Measurements from ENCODE around the gene TIMM22. TPM values are rescaled to one million over a fixed set of nuclear protein-coding genes. Genes with fewer than 3 reads are reported as not detected.

The TIMM22 gene
- total and polyA plus RNA-seq, 2 of the 13 experiments (the other 11 are each of a cell fraction or from before 2014, with no cell fraction given), result 6.2 to 15.5 TPM

DNA sequence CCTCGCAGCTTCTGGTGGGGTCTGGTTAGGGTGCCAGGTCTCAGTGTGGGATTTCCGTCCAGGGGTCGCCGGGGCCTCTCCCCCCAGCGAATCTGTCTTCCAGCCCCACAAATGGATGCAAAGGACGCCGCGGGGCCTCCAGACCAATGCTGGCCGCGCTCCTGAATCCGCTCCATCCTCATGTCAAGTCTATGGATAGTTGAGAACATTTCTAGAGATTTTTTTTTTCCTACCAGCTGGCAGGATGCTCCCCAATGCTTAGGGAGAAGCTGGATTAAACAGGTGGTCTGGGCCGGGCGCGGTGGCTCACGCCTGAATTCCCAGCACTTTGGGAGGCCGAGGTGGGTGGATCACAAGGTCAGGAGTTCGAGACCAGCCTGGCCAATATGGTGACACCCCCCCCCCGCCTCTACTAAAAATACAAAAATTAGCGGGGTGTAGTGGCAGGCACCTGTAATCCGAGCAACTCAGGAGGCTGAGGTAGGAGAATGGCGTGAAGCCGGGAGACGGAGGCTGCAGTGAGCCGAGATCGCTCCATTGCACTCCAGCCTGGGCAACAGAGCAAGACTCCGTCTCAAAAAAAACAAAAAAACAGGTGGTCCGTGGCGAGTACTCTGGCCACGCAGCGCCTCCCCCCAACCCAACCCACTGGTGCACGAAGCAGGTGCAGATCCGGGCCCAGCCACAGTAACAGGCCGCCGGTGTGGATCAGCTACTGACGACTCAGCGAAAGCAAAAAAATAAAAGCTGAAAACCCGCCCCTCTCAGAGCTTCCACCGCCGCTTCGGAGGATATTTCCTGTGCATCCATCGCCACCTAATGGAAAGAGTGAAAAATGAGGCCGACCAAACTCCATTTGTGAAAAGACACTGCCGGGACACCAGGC is 16.3 kb upstream of the TIMM22 start:
- peak; percentile 70 for ATAC-seq
- peak overlapping the region; percentile 84 for H3K4me2 ChIP-seq (ENCODE audit: low read depth, low read length)
- peak overlapping the region; percentile 57 to 85 (median 66); a peak in 5 of 6 replicates for H3K4me3 ChIP-seq (replicated peaks in 1 of 3; ENCODE audit: insufficient read depth in 1 of 3, low read depth in 2 of 3, low read length in 3 of 3)
- no peaks in the 10 kb centered on the region for H3K27me3 ChIP-seq (ENCODE audit: control insufficient read depth in 1 of 2, insufficient read depth in 2 of 2, low read length in 2 of 2)
- peak; percentile 80 for FAIRE-seq
- peaks cover 28% of the 10 kb centered on the region for H3K79me2 ChIP-seq (ENCODE audit: insufficient read depth, low read length)
- H3K9me3 ChIP-seq (ENCODE audit: low read length), result no peaks in the 10 kb centered on the region
- intact Hi-C loops (cut with micrococcal nuclease; ENCODE audit: unreplicated experiment) (loop anchor here (2.0 kb wide), 1 partner anchor 186 kb away; no protein-coding TSS in a partner anchor), in situ Hi-C loops (cut with HindIII; ENCODE audit: extremely low pct_ligation_motif_present, low pct_unique_long_range_greater_than_20kb) (loop anchor here (5.0 kb wide), 2 partner anchors 98 to 198 kb away; partner anchors contain the start of genes GLOD4 and MRM3)
- BruUV-seq (replicated peaks), result TSS peak; percentile 56
- peak overlapping the region; percentile 71 for H3K27ac ChIP-seq (ENCODE audit: extremely low read length, insufficient read depth, low read length)
- CTCF ChIA-PET (ENCODE audit: low intra/inter-chr PET ratio, low total read pairs), result interaction anchor here (2.2 to 2.4 kb wide), 2 partner anchors 101 to 186 kb away, joined by 10 to 13 read pairs; no protein-coding TSS in a partner anchor
- peaks cover 53% of the 10 kb centered on the region for H3K4me1 ChIP-seq (ENCODE audit: insufficient read depth, low read length)
- no peaks in the 10 kb centered on the region for H4K20me1 ChIP-seq (ENCODE audit: insufficient read depth, low read length)
- DNase-seq (ENCODE audit: low spot score), result peak; percentile 84
- H3K9ac ChIP-seq (ENCODE audit: insufficient read depth, low read depth, low read length), result peak overlapping the region; percentile 62
- no peaks in the 10 kb centered on the region for H3K36me3 ChIP-seq (replicated peaks in 1 of 2; ENCODE audit: control insufficient read depth in 1 of 2, insufficient read depth in 2 of 2, low read length in 2 of 2)
- 13% methylated on average over 39 of the region's 43 CpGs for WGBS (ENCODE audit: low lambda C conversion rate)
- POLR2A ChIA-PET, result interaction anchor here (0.8 to 3.1 kb wide), 20 partner anchors 16 to 628 kb away, joined by 3 to 27 read pairs (median 5); partner anchors contain the start of genes GEMIN4, GLOD4, MRM3 and RPH3AL
- H2AFZ ChIP-seq (ENCODE audit: low read length), result no peak overlapping the region
- no peak for TF ChIP-seq ZNF143 (CRISPR knock-in tag; IDR thresholded peaks at IDR 0.05)
- no peak; the same call in 1 of the 2 replicates for TF ChIP-seq TBX2 (CRISPR knock-in tag; IDR thresholded peaks at IDR 0.05; ENCODE audit: borderline replicate concordance)
- no peak for TF ChIP-seq ARID5B (CRISPR knock-in tag; IDR thresholded peaks at IDR 0.05)
- 0 out of 2 replicates have a peak, but pooled peaks have one; percentile 36 for TF ChIP-seq SP4 (CRISPR knock-in tag; IDR thresholded peaks at IDR 0.05)
- TF ChIP-seq NFKB2 (CRISPR knock-in tag; IDR thresholded peaks at IDR 0.05; ENCODE audit: borderline replicate concordance), result peak; percentile 20; the same call in 1 of the 2 replicates
- TF ChIP-seq ZSCAN5A (CRISPR knock-in tag; IDR thresholded peaks at IDR 0.05; ENCODE audit: borderline replicate concordance), result 0 out of 2 replicates have a peak, but pooled peaks have one; percentile 7
- no peak for TF ChIP-seq PRDM15 (CRISPR knock-in tag; IDR thresholded peaks at IDR 0.05)
- TF ChIP-seq SATB2 (CRISPR knock-in tag; IDR thresholded peaks at IDR 0.05), result no peak
- no peak for TF ChIP-seq ZNF569 (CRISPR knock-in tag; IDR thresholded peaks at IDR 0.05; ENCODE audit: borderline replicate concordance)
- TF ChIP-seq, protein P1, sequence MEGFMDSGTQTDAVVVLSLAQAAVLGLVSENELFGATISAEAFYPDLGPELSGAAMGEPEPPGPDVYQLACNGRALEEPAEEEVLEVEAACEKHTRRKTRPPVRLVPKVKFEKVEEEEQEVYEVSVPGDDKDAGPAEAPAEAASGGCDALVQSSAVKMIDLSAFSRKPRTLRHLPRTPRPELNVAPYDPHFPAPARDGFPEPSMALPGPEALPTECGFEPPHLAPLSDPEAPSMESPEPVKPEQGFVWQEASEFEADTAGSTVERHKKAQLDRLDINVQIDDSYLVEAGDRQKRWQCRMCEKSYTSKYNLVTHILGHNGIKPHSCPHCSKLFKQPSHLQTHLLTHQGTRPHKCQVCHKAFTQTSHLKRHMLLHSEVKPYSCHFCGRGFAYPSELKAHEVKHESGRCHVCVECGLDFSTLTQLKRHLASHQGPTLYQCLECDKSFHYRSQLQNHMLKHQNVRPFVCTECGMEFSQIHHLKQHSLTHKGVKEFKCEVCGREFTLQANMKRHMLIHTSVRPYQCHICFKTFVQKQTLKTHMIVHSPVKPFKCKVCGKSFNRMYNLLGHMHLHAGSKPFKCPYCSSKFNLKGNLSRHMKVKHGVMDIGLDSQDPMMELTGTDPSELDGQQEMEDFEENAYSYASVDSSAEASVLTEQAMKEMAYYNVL (CRISPR knock-in tag; IDR thresholded peaks at IDR 0.05; ENCODE audit: borderline replicate concordance), result no peak
